AG08396 (cell line): ENCODE results near the gene KDM2B.

Experiments
- DNase-seq: peaks from one replicate; pipeline ENCODE4 v3.0.0; 2012; ENCODE audit warnings: low spot score, mixed read lengths

KDM2B gene

GRCh38 chr12:121383601-121384021, 197.2 kb downstream of the KDM2B start:
- DNase-seq: no peak

- DNase-seq: no peak
These were observed 200.9 kb downstream of the KDM2B start for GRCh38 chr12:121379945-121380344.
